ENCODE data around the gene ERG28.

The ERG28 gene

GRCh38 chr14:75626863-75627262 lies 33.8 kb downstream of the ERG28 start:
- TF ChIP-seq CTCF (IDR thresholded peaks at IDR 0.05), result no peak
- no peaks in the 10 kb centered on the region for H3K9me3 ChIP-seq

GRCh38 chr14:75626396-75626795 lies 34.3 kb downstream of the ERG28 start:
- DNase-seq, result no peak
- H3K4me3 ChIP-seq, result no peak overlapping the region
- intact Hi-C loops (cut with DNase I; ENCODE audit: low total_unique reads), result no loop called here
- H3K9me3 ChIP-seq, result no peaks in the 10 kb centered on the region
- no peak for TF ChIP-seq CTCF (IDR thresholded peaks at IDR 0.05)
- no peaks in the 10 kb centered on the region for H3K36me3 ChIP-seq
- H3K27me3 ChIP-seq, result no peaks in the 10 kb centered on the region
- H3K4me1 ChIP-seq, result no peaks in the 10 kb centered on the region
- H3K27ac ChIP-seq, result no peak overlapping the region

More at GRCh38 chr14:75626863-75627262, 33.8 kb downstream of the ERG28 start:
- no peak for DNase-seq
- H3K27ac ChIP-seq, result no peak overlapping the region
- intact Hi-C loops (cut with DNase I; ENCODE audit: low total_unique reads), result no loop called here
- no peaks in the 10 kb centered on the region for H3K36me3 ChIP-seq
- no peak overlapping the region for H3K4me3 ChIP-seq
- no peaks in the 10 kb centered on the region for H3K4me1 ChIP-seq
- no peaks in the 10 kb centered on the region for H3K27me3 ChIP-seq

GRCh38 chr14:75625034-75625433 lies 35.6 kb downstream of the ERG28 start:
- H3K36me3 ChIP-seq, result no peaks in the 10 kb centered on the region
- no peaks in the 10 kb centered on the region for H3K27me3 ChIP-seq
- H3K27ac ChIP-seq, result no peak overlapping the region
- no peaks in the 10 kb centered on the region for H3K9me3 ChIP-seq
- no peak for DNase-seq
- intact Hi-C loops (cut with DNase I; ENCODE audit: low total_unique reads), result no loop called here
- H3K4me3 ChIP-seq, result no peak overlapping the region
- no peaks in the 10 kb centered on the region for H3K4me1 ChIP-seq
- TF ChIP-seq CTCF (IDR thresholded peaks at IDR 0.05), result no peak

- Histone ChIP-seq H3K27ac (no peak overlapping the region), H3K36me3 (no peaks in the 10 kb centered on the region), H3K4me1 (no peaks in the 10 kb centered on the region), H3K9me3 (no peaks in the 10 kb centered on the region), H3K27me3 (no peaks in the 10 kb centered on the region), H3K4me3 (no peak overlapping the region)
- TF ChIP-seq CTCF (IDR thresholded peaks at IDR 0.05), result no peak
- DNase-seq, result no peak
- intact Hi-C loops (cut with DNase I; ENCODE audit: low total_unique reads), result no loop called here
Observed at GRCh38 chr14:75619548-75619947, 41.1 kb downstream of the ERG28 start.

GRCh38 chr14:75615200-75615599 lies 45.5 kb downstream of the ERG28 start:
- no peak for TF ChIP-seq CTCF (IDR thresholded peaks at IDR 0.05)
- no peak overlapping the region for H3K4me3 ChIP-seq
- intact Hi-C loops (cut with DNase I; ENCODE audit: low total_unique reads), result no loop called here
- H3K27me3 ChIP-seq, result peaks cover 0 to 4% of the 10 kb centered on the region in 2 donors
- no peaks in the 10 kb centered on the region for H3K36me3 ChIP-seq
- H3K27ac ChIP-seq, result no peak overlapping the region
- H3K9me3 ChIP-seq, result no peaks in the 10 kb centered on the region
- peak in 1 of 2 donors; percentile 35 for DNase-seq
- peaks cover 0 to 7% (median 3%) of the 10 kb centered on the region in 4 donors for H3K4me1 ChIP-seq

- H3K27ac ChIP-seq, result no peak overlapping the region
- intact Hi-C loops (cut with DNase I; ENCODE audit: low total_unique reads), result no loop called here
- H3K4me1 ChIP-seq, result peaks cover 0 to 14% (median 4%) of the 10 kb centered on the region in 4 donors
- no peaks in the 10 kb centered on the region for H3K36me3 ChIP-seq
- no peak for DNase-seq
- no peaks in the 10 kb centered on the region for H3K9me3 ChIP-seq
- TF ChIP-seq CTCF (IDR thresholded peaks at IDR 0.05), result no peak
- H3K27me3 ChIP-seq, result peaks cover 0 to 4% of the 10 kb centered on the region in 2 donors
- H3K4me3 ChIP-seq, result no peak overlapping the region
Observed at GRCh38 chr14:75614179-75614578, 46.5 kb downstream of the ERG28 start.
